ENCODE results near the gene MFAP5. TPM values are rescaled to one million over a fixed set of nuclear protein-coding genes. Genes with fewer than 3 reads are reported as not detected.

Gene MFAP5
- total and polyA plus RNA-seq, 2 donors (not counting 3 experiments of a cell fraction or from before 2014, with no cell fraction given): 0.39 TPM; not detected in 1

DNA sequence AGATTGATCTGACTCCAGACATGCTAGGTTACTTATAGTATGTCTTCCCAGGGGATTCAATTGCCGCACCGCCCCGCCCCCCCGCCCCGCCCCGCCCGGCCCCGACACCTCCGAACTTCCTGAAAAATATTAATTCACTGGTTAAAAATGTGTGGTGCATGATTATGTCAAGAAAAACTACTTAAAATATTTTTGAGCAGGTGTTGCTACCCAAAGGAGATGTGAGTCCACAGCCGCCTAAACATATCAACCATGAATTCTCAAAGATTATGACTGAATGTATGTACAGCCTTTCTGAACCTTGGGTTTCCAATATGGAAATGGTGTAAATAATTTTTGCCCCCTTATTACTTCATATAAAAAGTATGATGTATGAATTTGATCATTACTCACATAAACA is 32.5 kb upstream of the MFAP5 start:
- H3K79me2 ChIP-seq (ENCODE audit: control insufficient read depth, insufficient read depth, low read length): peaks cover 15% of the 10 kb centered on the region
- no peaks in the 10 kb centered on the region for H3K36me3 ChIP-seq (ENCODE audit: control insufficient read depth in 2 of 2, extremely low read depth in 1 of 2, insufficient read depth in 2 of 2, low read length in 2 of 2)
- no peak for FAIRE-seq
- no peaks in the 10 kb centered on the region for H3K9me3 ChIP-seq (replicated peaks; ENCODE audit: control insufficient read depth, insufficient read depth, low read length)
- no peak overlapping the region for H3K4me2 ChIP-seq (ENCODE audit: insufficient read depth, low read length)
- H3K9me1 ChIP-seq (replicated peaks; ENCODE audit: control insufficient read depth, extremely low read depth, insufficient read depth, low read length): no peaks in the 10 kb centered on the region
- POLR2A ChIA-PET: no interaction called here
- DNase-seq (ENCODE audit: low read depth, low spot score): no peak
- no peak overlapping the region for H3K27ac ChIP-seq (ENCODE audit: insufficient read depth, low read depth, low read length)
- CTCF ChIA-PET: no interaction called here
- no peak for TF ChIP-seq MYC (IDR thresholded peaks at IDR 0.05; ENCODE audit: low read depth, low read length)
- no peak for TF ChIP-seq EZH2 (IDR thresholded peaks at IDR 0.05; ENCODE audit: borderline replicate concordance, low read depth, low read length, severe bottlenecking)
- no peak for TF ChIP-seq FOS (IDR thresholded peaks at IDR 0.05; ENCODE audit: borderline replicate concordance, insufficient read depth, low read length)
- TF ChIP-seq GATA2 (IDR thresholded peaks at IDR 0.05; ENCODE audit: insufficient read depth, insufficient read length, low read depth, low read length): no peak
- TF ChIP-seq, protein P1, sequence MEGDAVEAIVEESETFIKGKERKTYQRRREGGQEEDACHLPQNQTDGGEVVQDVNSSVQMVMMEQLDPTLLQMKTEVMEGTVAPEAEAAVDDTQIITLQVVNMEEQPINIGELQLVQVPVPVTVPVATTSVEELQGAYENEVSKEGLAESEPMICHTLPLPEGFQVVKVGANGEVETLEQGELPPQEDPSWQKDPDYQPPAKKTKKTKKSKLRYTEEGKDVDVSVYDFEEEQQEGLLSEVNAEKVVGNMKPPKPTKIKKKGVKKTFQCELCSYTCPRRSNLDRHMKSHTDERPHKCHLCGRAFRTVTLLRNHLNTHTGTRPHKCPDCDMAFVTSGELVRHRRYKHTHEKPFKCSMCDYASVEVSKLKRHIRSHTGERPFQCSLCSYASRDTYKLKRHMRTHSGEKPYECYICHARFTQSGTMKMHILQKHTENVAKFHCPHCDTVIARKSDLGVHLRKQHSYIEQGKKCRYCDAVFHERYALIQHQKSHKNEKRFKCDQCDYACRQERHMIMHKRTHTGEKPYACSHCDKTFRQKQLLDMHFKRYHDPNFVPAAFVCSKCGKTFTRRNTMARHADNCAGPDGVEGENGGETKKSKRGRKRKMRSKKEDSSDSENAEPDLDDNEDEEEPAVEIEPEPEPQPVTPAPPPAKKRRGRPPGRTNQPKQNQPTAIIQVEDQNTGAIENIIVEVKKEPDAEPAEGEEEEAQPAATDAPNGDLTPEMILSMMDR (IDR thresholded peaks at IDR 0.05; ENCODE audit: extremely low read depth in 1 of 2, insufficient read depth in 1 of 2, low read depth in 1 of 2, low read length in 2 of 2): no peak
- TF ChIP-seq JUN (IDR thresholded peaks at IDR 0.05; ENCODE audit: borderline replicate concordance, insufficient read depth, insufficient read length, low read depth): no peak
- no peak for TF ChIP-seq POLR2A (IDR thresholded peaks at IDR 0.05; ENCODE audit: low read depth, low read length)
- TF ChIP-seq, protein P2, sequence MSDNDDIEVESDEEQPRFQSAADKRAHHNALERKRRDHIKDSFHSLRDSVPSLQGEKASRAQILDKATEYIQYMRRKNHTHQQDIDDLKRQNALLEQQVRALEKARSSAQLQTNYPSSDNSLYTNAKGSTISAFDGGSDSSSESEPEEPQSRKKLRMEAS (IDR thresholded peaks at IDR 0.05; ENCODE audit: insufficient read depth, insufficient read length): no peak
- no peak for TF ChIP-seq POLR2AphosphoS5 (IDR thresholded peaks at IDR 0.05; ENCODE audit: insufficient read depth, low read depth, low read length)
- no TSS peak for BruUV-seq (replicated peaks)
- no peak overlapping the region for H3K9ac ChIP-seq (replicated peaks; ENCODE audit: extremely low read depth, insufficient read depth, low read length)
- peaks cover 38% of the 10 kb centered on the region for H3K4me1 ChIP-seq (ENCODE audit: control insufficient read depth, extremely low read depth, insufficient read depth, low read length)
- H4K20me1 ChIP-seq (replicated peaks; ENCODE audit: control insufficient read depth, extremely low read depth, insufficient read depth, low read length): peaks cover 3% of the 10 kb centered on the region
- H3K27me3 ChIP-seq (ENCODE audit: control insufficient read depth in 2 of 2, insufficient read depth in 2 of 2, low read length in 2 of 2): no peaks in the 10 kb centered on the region
- dilution Hi-C loops (cut with MboI; ENCODE audit: extremely low pct_ligation_motif_present, low sequenced_read_pairs): no loop called here
- intact Hi-C loops (cut with micrococcal nuclease): loop anchor here (10.0 kb wide), 1 partner anchor 450 kb away; no protein-coding TSS in a partner anchor
- H2AFZ ChIP-seq (ENCODE audit: low read depth, low read length): no peak overlapping the region
- no peak overlapping the region for H3K4me3 ChIP-seq (replicated peaks in 1 of 3; ENCODE audit: insufficient read depth in 1 of 3, low read depth in 1 of 3, low read length in 3 of 3)

Measured in endothelial cell of umbilical vein (primary cell).